Measurements from ENCODE around the gene ZCCHC24. TPM values are rescaled to one million over a fixed set of nuclear protein-coding genes. Genes with fewer than 3 reads are reported as not detected.

ZCCHC24 gene
- total RNA-seq, 3 donors from 2014 or later = 5.6 to 125 (median 22.8) TPM

DNA sequence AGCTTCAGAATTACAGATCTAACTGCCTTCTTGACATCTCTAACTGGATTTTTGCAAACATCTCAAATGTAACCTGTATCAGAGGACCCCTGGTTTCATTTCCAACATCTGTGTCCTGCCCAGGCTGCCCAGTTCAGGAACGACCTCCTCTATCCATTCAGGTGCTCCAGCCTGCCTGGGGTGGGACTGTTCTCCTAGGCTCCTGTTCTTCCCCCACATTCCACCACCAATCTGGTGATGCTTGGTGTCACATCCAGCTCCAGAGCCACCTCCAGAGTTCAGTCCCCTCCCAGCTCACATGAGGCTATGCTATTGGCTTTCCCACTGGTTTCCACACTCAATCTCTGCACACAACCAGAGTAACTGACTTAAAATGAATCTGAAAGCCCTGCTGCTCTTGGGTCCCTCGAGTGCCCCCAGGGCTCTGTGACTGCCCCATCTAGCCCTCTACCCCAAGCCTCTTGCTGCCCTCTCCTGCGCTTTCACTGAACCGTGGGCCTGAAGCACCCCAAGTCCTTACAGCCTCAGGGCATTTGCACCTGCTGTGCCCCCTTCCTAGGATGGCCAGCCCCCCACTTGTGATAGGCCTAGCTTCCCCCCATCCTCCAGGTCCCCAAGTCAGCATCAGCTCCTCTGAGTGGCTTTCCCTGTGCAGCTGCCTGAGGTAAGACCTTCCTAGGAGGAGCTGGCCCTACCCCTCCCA lies 52.1 kb downstream of the ZCCHC24 start:
- ATAC-seq (no peak), DNase-seq (peak in 2 of 3 donors; percentile 12 to 23)

DNA sequence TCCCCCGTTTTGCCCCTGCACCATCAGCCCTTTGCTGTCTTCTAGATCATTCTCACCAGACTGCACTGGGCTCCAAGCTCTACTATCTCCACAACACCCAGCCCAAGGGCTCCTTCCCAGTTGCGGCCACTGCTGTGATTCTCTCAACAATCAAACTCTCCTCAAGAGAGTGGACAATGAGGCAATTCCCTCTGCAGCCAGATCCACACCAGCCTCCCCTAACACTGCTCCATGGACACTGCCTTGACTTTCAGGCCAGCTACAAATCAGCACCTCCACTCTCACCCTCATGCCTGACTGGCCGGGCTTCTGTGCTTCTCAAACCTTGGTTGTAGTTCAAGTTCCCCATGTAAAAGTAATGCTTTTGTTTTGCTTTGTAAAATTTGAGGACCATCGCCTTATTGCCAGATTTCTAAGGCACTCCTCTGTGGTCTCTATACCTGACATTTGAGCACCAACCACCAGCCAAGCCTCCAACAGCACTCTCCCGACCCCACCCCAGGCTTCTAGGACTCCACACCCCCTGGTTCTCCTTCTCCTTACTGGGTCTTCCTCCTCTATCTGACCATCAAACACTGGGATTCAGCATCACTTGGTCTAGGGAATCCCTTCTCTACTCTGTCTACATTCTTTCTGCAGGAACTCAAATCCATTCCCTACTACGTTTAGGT lies 52.8 kb downstream of the ZCCHC24 start:
- H3K4me3 ChIP-seq = no peak overlapping the region
- no peaks in the 10 kb centered on the region for H3K4me1 ChIP-seq (ENCODE audit: low read depth)
- intact Hi-C loops (cut with DNase I, micrococcal nuclease) = no loop called here
- DNase-seq (no peak), ATAC-seq (no peak)
- TF ChIP-seq, protein P1, sequence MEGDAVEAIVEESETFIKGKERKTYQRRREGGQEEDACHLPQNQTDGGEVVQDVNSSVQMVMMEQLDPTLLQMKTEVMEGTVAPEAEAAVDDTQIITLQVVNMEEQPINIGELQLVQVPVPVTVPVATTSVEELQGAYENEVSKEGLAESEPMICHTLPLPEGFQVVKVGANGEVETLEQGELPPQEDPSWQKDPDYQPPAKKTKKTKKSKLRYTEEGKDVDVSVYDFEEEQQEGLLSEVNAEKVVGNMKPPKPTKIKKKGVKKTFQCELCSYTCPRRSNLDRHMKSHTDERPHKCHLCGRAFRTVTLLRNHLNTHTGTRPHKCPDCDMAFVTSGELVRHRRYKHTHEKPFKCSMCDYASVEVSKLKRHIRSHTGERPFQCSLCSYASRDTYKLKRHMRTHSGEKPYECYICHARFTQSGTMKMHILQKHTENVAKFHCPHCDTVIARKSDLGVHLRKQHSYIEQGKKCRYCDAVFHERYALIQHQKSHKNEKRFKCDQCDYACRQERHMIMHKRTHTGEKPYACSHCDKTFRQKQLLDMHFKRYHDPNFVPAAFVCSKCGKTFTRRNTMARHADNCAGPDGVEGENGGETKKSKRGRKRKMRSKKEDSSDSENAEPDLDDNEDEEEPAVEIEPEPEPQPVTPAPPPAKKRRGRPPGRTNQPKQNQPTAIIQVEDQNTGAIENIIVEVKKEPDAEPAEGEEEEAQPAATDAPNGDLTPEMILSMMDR (IDR thresholded peaks at IDR 0.05) = no peak
- H3K9me3 ChIP-seq = no peaks in the 10 kb centered on the region
- H3K36me3 ChIP-seq (ENCODE audit: low read depth) = no peaks in the 10 kb centered on the region

More for the DNA sequence above, 52.1 kb downstream of the ZCCHC24 start:
- Histone ChIP-seq H3K9me3 (no peaks in the 10 kb centered on the region), H3K36me3 (ENCODE audit: low read depth) (no peaks in the 10 kb centered on the region), H3K4me1 (ENCODE audit: low read depth) (no peaks in the 10 kb centered on the region), H3K4me3 (no peak overlapping the region)
- intact Hi-C loops (cut with DNase I, micrococcal nuclease) = no loop called here
- TF ChIP-seq, protein P1 (IDR thresholded peaks at IDR 0.05) = no peak

DNA sequence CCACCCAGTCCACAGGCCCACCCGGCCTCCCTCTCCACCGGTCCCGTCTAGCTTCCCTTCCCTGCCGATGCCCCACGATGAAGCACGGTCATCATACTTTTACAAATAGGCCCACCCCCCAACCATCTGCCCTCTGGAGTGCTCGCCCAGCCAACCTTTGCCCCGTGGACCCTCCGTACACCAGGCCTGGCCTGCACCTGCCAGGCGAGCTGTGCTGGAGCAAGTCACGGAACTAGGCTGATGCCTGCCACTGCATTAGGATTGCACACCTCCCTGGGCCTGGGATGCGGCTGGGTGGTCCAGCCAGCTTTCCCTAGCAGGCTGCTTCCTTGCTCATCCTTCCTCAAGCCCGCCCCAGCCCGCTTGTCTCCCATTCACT lies 53.4 kb downstream of the ZCCHC24 start:
- TF ChIP-seq, protein P1 (IDR thresholded peaks at IDR 0.05) = no peak
- Histone ChIP-seq H3K4me1 (ENCODE audit: low read depth) (no peaks in the 10 kb centered on the region), H3K4me3 (no peak overlapping the region), H3K9me3 (no peaks in the 10 kb centered on the region), H3K36me3 (ENCODE audit: low read depth) (no peaks in the 10 kb centered on the region)
- intact Hi-C loops (cut with DNase I, micrococcal nuclease) = no loop called here
- DNase-seq (peak in 2 of 3 donors; percentile 14 to 43), ATAC-seq (no peak)

DNA sequence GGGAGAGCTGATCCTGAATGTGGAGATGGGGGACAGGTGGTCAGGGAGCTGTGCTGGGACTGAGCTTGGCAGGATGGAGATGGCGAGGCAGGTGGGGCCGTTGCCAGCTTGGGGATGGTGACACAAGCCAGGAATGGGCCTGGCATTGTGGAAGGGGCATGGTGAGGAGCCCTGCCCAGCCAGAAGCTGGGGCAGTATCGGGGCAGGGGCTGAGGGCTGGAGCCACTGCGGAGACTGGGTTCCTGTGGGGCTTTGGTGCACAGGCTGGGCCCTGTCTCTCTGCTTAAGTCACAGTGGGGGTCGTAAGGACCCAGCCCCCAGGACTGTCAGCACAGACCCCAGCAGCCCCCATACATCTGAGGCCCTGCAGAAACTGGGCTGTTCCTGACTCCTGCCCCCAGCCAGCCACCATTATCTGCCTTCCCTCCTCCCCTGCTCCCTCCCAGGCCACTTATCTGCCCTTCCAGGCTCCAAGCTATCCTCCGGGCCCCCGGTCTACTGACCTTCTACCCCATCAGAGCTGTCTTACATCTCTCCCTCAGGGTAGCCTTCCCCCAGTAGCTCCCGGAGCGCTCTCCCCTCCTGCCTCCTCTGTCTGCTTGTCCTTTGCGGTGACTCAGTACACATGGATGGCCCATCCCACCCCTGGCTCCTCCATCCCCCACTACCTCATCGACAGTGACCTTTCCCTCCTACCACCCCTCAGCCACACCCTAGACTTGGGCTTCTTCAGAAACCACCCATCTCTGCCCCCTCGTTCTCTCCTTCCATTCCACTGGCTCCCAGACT lies 54.0 kb downstream of the ZCCHC24 start:
- Histone ChIP-seq H3K9me3 (no peaks in the 10 kb centered on the region), H3K4me1 (ENCODE audit: low read depth) (no peaks in the 10 kb centered on the region), H3K36me3 (ENCODE audit: low read depth) (no peaks in the 10 kb centered on the region), H3K4me3 (no peak overlapping the region)
- intact Hi-C loops (cut with DNase I, micrococcal nuclease) = no loop called here
- peak in 2 of 3 donors; percentile 15 to 33 for DNase-seq
- no peak for ATAC-seq
- TF ChIP-seq, protein P1 (IDR thresholded peaks at IDR 0.05) = no peak

DNA sequence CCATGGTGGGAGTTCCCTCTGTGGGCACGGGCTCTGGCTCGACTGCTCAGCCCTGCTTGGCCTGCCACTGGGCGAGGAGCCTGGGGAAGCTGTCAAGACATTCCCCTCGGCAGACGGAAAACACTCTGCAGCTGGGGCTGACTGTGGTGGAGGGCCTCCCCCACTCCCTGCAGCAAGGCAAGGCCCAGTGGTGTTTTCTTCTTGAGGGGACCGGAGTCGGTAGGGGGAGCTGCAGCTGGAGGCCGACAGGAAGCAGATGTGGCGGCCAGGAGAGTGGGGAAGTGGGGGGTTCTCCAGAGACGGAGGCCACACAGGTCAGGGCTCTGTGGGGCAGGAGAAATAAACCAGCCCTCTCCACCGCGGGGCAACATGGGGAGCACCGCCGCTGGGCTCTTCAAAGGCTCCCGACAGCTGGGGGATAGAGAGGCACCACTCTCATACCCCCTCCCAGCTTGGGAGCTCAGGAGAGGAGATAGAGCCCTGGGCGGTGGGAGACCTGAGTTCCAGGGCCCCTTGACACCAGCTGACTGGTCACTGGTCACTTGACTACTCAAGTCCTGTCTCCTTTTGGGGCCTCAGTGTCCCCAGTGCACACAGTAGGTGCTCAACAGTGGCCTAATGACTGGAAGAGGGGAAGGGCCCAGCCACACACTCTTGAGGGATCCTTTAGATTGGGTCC lies 54.7 kb downstream of the ZCCHC24 start:
- Histone ChIP-seq H3K4me1 (ENCODE audit: low read depth) (no peaks in the 10 kb centered on the region), H3K9me3 (no peaks in the 10 kb centered on the region), H3K36me3 (ENCODE audit: low read depth) (no peaks in the 10 kb centered on the region), H3K4me3 (no peak overlapping the region)
- peak; percentile 28 to 49 (median 29) for DNase-seq
- no peak for ATAC-seq
- TF ChIP-seq, protein P1 (IDR thresholded peaks at IDR 0.05) = no peak
- intact Hi-C loops (cut with DNase I, micrococcal nuclease) = no loop called here
